Body of pancreas (tissue), 4 donors: Measurements from ENCODE around the gene ANOS1. TPM values are rescaled to one million over a fixed set of nuclear protein-coding genes. Genes with fewer than 3 reads are reported as not detected.

ENCODE experiments used
- ATAC-seq: fragments of 150-250 bp; one replicate; pipeline ENCODE4 v1.9.1; 2016
- DNase-seq, 4 donors: peaks; one replicate each; pipeline ENCODE4 v3.0.0-alpha.2; 2019
- H3K27ac ChIP-seq, 4 donors: fragments of 200-600 bp; sonication (generic); 1 replicate in 3 of 4; 2 replicates in 1 of 4; pipeline versions ENCODE4 v1.5.1 to v1.6.1; 2016 to 2019; ENCODE audit warnings: mild to moderate bottlenecking in 1 of 4, mixed read lengths in 1 of 4, moderate library complexity in 1 of 4
- H3K27me3 ChIP-seq, 2 donors: fragments of 200-600 bp; sonication (generic); one replicate each; pipeline ENCODE4 v1.6.0; 2016; ENCODE audit warnings: mild to moderate bottlenecking in 1 of 2
- H3K36me3 ChIP-seq, 2 donors: fragments of 200-600 bp; sonication (generic); replicated peaks in 1 of 2; 2 replicates each; pipeline ENCODE4 v1.5.1; 2016; ENCODE audit warnings: low read depth in 2 of 2; ENCODE audit not compliant: insufficient read depth in 1 of 2
- H3K4me1 ChIP-seq: fragments of 200-600 bp; sonication (generic); one replicate; pipeline ENCODE4 v1.6.0; 2016
- H3K4me3 ChIP-seq, 2 donors: fragments of 200-600 bp; sonication (generic); 1 replicate in 1 of 2; 2 replicates in 1 of 2; pipeline ENCODE4 v1.5.1; 2016 to 2019
- H3K9me3 ChIP-seq, 3 donors: fragments of 200-600 bp; sonication (generic); 1 replicate in 2 of 3; 2 replicates in 1 of 3; pipeline ENCODE4 v1.5.1; 2016
- POLR2A ChIP-seq, 3 donors: fragments of 450-650 bp; IDR thresholded peaks; one replicate each; pipeline ENCODE4 v1.6.1; 2016; ENCODE audit warnings: antibody characterized with exemption in 3 of 3, mild to moderate bottlenecking in 2 of 3
- WGBS, 2 donors: methylation state at CpG; one replicate each; pipeline ENCODE4 v1.1.5; 2017; 5-methylcytosine and 5-hydroxymethylcytosine counted together
- intact Hi-C: fragments of 100-400 bp; cut with DNase I; formaldehyde crosslinking; loops from one replicate; pipeline ENCODE4 v1.15.1; 2023
- total RNA-seq, 2 donors: library from RNA; depleted of rRNA; stranded (reverse); fragments of >200 nt; gene quantifications; one replicate each; pipeline ENCODE4 v1.1.0, GENCODE V29; 2016
- TF ChIP-seq, protein P1 (sequence below), 7 experiments: fragments of 450-650 bp in 4 of 7; fragments of 200-600 bp in 3 of 7; sonication (generic) in 3 of 7; IDR thresholded peaks; one replicate each; pipeline ENCODE4 v1.5.1; 2016 to 2019; ENCODE audit warnings: antibody characterized with exemption in 7 of 7

The ANOS1 gene
- total RNA-seq, 2 donors from 2014 or later: 0.52 TPM; not detected in 1

DNA sequence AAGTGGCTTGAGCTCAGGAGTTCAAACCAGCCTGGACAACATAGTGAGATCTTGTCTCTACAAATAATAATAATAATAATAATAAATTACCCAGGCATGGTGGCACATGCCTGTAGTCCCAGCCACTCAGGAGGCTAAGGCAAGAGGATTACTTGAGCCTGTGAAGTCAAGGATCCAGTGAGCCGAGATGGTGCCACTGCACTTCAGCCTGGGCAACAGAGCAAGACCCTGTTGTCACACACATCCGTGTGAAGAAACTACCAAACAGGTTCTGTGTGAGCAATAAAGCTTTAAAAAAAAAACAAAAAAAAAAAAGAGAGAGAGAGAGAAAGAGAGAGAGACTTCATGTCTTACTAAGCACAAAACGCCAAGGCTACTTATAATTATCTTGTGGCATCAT lies 42.5 kb downstream of the ANOS1 start:
- Histone ChIP-seq H3K27me3 (no peaks in the 10 kb centered on the region), H3K4me3 (no peak overlapping the region), H3K9me3 (no peaks in the 10 kb centered on the region), H3K4me1 (no peaks in the 10 kb centered on the region), H3K27ac (no peak overlapping the region), H3K36me3 (no peaks in the 10 kb centered on the region)
- no peak for ATAC-seq
- no peak for DNase-seq
- intact Hi-C loops: no loop called here
- TF ChIP-seq, protein P1, sequence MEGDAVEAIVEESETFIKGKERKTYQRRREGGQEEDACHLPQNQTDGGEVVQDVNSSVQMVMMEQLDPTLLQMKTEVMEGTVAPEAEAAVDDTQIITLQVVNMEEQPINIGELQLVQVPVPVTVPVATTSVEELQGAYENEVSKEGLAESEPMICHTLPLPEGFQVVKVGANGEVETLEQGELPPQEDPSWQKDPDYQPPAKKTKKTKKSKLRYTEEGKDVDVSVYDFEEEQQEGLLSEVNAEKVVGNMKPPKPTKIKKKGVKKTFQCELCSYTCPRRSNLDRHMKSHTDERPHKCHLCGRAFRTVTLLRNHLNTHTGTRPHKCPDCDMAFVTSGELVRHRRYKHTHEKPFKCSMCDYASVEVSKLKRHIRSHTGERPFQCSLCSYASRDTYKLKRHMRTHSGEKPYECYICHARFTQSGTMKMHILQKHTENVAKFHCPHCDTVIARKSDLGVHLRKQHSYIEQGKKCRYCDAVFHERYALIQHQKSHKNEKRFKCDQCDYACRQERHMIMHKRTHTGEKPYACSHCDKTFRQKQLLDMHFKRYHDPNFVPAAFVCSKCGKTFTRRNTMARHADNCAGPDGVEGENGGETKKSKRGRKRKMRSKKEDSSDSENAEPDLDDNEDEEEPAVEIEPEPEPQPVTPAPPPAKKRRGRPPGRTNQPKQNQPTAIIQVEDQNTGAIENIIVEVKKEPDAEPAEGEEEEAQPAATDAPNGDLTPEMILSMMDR (IDR thresholded peaks at IDR 0.05): no peak
- no peak for TF ChIP-seq POLR2A (IDR thresholded peaks at IDR 0.05)
- 62 to 64% methylated on average over 3 of the region's 3 CpGs for WGBS, 2 donors

DNA sequence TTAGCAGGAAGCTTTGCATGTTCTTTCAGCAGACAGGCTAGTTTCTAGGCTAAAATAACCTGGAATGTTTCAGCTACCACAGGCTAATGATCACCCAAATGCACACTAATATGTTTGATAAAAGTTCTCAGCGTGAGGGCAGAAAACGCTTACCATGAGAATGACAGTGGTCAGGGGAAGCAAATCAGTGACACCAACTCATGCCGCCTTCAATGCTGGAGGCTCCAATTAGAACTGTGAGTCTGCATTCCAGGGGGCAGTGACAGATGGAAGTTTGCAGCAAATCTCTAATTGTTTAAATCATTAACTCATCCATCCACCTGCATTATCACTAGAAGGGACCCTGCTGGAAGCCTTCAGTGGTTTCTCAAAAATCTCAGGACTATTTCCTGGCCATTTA lies 43.2 kb downstream of the ANOS1 start:
- intact Hi-C loops: no loop called here
- DNase-seq (no peak), ATAC-seq (no peak)
- Histone ChIP-seq H3K27me3 (no peaks in the 10 kb centered on the region), H3K36me3 (no peaks in the 10 kb centered on the region), H3K27ac (no peak overlapping the region), H3K9me3 (no peaks in the 10 kb centered on the region), H3K4me1 (no peaks in the 10 kb centered on the region), H3K4me3 (no peak overlapping the region)
- TF ChIP-seq, protein P1 (IDR thresholded peaks at IDR 0.05): no peak
- TF ChIP-seq POLR2A (IDR thresholded peaks at IDR 0.05): no peak
- 16 to 33% methylated on average over 3 of the region's 3 CpGs for WGBS, 2 donors

DNA sequence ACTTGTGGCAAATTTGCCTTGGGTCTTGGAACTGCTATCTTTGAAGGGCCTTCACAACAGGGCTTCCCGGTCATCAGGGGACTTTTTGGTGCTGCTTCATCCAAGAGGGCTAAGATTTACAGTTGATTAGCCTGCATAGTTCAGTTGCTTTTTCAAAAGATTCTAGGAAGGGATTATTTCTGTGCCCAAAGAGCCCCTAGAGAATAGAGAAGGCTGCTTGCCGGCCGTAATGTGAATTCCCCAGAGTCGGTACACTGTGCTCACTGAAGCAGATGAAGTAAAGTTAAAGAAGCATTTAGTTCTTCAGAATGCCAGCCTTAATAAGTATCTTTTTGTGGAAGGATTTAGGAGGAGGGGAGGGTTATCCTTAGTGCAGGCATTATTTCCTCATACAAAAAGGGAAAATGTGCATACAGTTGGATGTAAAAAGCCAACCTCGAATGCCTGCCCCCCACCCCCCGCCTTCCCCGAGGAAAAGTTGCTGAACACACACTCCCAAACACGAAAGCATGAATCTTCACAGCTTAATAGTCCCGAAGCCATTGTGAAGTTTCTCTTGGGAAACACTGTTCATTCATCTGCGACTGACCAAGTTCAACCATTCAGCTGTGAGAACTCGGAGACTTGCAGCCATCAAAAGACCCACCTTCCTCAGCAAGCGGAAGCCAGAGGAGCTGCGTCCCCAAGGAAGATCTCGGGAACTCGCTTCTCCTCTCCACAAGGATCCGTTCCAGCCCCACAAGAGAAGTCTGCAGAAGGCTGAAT lies 47.6 kb downstream of the ANOS1 start:
- Histone ChIP-seq H3K9me3 (no peaks in the 10 kb centered on the region), H3K27me3 (no peaks in the 10 kb centered on the region), H3K4me3 (no peak overlapping the region), H3K4me1 (no peaks in the 10 kb centered on the region), H3K27ac (no peak overlapping the region), H3K36me3 (no peaks in the 10 kb centered on the region)
- no peak for ATAC-seq
- no peak for DNase-seq
- 67 to 73% methylated on average over 15 to 16 of the region's 16 CpGs for WGBS, 2 donors
- TF ChIP-seq POLR2A (IDR thresholded peaks at IDR 0.05): no peak
- TF ChIP-seq, protein P1 (IDR thresholded peaks at IDR 0.05): no peak
- intact Hi-C loops: no loop called here

DNA sequence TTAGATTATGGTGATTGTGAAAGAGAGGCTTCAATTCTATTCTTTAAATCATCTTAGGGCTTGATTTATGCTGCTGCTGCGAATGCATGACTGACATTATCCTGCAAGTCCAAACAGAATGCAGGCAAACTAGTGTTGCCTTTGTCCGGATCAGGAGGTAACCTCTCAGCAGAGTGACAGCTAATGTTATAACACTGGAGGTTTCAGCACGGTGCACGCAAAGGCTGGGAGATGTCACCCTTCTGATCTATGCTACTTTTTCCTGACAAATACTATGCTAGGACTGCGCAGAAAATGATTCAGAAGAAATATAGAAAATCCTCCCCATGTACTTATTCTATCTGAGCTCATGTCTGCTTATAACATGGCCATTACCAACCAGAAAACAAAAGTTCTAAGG lies 48.2 kb downstream of the ANOS1 start:
- no peaks in the 10 kb centered on the region for H3K4me1 ChIP-seq
- TF ChIP-seq POLR2A (IDR thresholded peaks at IDR 0.05): no peak
- TF ChIP-seq, protein P1 (IDR thresholded peaks at IDR 0.05): no peak
- WGBS, 2 donors: 66 to 69% methylated on average over 4 to 5 of the region's 5 CpGs
- H3K9me3 ChIP-seq: no peaks in the 10 kb centered on the region
- no peak overlapping the region for H3K4me3 ChIP-seq
- DNase-seq: no peak
- H3K27me3 ChIP-seq: no peaks in the 10 kb centered on the region
- no peak overlapping the region for H3K27ac ChIP-seq
- intact Hi-C loops: no loop called here
- H3K36me3 ChIP-seq: no peaks in the 10 kb centered on the region
- ATAC-seq: no peak

DNA sequence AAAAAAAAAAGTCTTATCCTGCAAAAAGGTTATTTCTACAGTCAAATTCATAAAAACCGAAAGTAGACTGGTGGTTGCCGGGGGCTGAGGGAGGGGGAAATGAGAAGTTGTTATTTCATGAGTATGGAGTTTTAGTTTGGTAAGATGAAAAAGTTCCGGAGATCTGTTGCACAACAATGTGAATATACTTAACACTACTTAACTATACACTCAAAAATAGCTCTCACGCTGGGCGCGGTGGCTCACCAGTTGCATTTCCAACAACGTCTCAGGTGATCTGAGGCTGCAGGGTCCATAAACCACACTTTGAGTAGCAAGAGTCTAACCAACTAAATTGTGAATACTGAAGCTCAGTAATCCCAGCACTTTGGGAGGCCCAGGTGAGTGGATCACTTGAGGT lies 52.4 kb downstream of the ANOS1 start:
- intact Hi-C loops: no loop called here
- 78% methylated on average over 7 of the region's 7 CpGs for WGBS, 2 donors
- no peaks in the 10 kb centered on the region for H3K9me3 ChIP-seq
- no peak overlapping the region for H3K4me3 ChIP-seq
- H3K4me1 ChIP-seq: no peaks in the 10 kb centered on the region
- no peak overlapping the region for H3K27ac ChIP-seq
- no peak for DNase-seq
- H3K36me3 ChIP-seq: no peaks in the 10 kb centered on the region
- H3K27me3 ChIP-seq: no peaks in the 10 kb centered on the region
- ATAC-seq: no peak
- TF ChIP-seq, protein P1 (IDR thresholded peaks at IDR 0.05): no peak
- TF ChIP-seq POLR2A (IDR thresholded peaks at IDR 0.05): no peak
